AG04450 (cell line): ENCODE data around the gene IRAK2. TPM values are rescaled to one million over a fixed set of nuclear protein-coding genes. Genes with fewer than 3 reads are reported as not detected.
"Not testable (repeated sequence)": the region's sequence is repeated elsewhere in the genome, so short reads cannot be mapped to it uniquely, and the experiment has no call there.

Experiments used
- CTCF ChIA-PET: fragments of 300-600, 350-600 bp; formaldehyde crosslinking; extraction: SDS; loops from one replicate; lab custom pipeline; 2022; ENCODE audit warnings: antibody characterized with exemption, inconsistent platforms; lab: Charles Lee
- POLR2A ChIA-PET: fragments of 350-600 bp; formaldehyde crosslinking; extraction: SDS; loops from one replicate; lab custom pipeline; 2021; ENCODE audit warnings: antibody characterized with exemption, inconsistent platforms; lab: Yijun Ruan, JAX
- DNase-seq: peaks from one replicate; pipeline ENCODE4 v3.0.0-alpha.2; 2011; ENCODE audit warnings: low read depth, low spot score
- H3K27ac ChIP-seq: one replicate; pipeline ENCODE4 v1.5.1; 2012; ENCODE audit warnings: low read depth, low read length, control low read depth
- H3K27me3 ChIP-seq: one replicate; pipeline ENCODE4 v1.6.0; 2012; ENCODE audit warnings: low read length; ENCODE audit not compliant: control insufficient read depth, insufficient read depth
- H3K4me3 ChIP-seq: 2 replicates; pipeline ENCODE4 v1.5.1; 2011; ENCODE audit warnings: mild to moderate bottlenecking, low read depth, low read length, control low read depth
- H3K9me3 ChIP-seq: 2 replicates; pipeline ENCODE4 v1.5.1; 2012; ENCODE audit warnings: low read length; ENCODE audit not compliant: control insufficient read depth, insufficient read depth
- polyA plus RNA-seq: library from polyadenylated mRNA; depleted of rRNA; stranded (reverse); fragments of >200 nt; gene quantifications from 2 replicates; pipeline ENCODE4 v1.2.3, GENCODE V29; 2011
- TF ChIP-seq, protein P1 (sequence below): IDR thresholded peaks from 2 replicates; pipeline ENCODE4 v1.5.1; 2011; ENCODE audit warnings: low read depth, low read length, control low read depth, inconsistent platforms

IRAK2 gene
- polyA plus RNA-seq, 1 experiment, result 7.6 TPM

DNA sequence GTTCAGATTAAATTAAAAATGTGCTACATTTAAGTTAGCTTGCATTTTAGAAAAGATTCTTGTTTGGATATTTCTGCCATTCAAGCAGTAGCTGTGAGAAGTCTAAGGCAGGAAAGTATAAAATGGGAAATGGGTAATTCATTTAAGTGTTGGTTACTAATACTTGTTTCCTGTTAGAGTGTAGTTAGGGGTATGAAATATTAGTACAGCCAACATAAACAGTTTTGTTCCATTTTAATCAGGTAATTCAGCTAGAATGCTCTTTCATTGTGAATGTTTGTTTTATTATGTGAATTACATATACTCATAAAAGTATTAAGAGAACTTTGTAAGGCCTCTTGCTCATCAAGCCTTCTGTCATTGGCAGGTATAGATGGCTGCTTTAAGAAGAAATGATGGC lies 103.4 kb downstream of the IRAK2 start:
- Histone ChIP-seq H3K27me3 (no peaks in the 10 kb centered on the region), H3K4me3 (no peak overlapping the region), H3K27ac (no peak overlapping the region), H3K9me3 (no peaks in the 10 kb centered on the region)
- TF ChIP-seq, protein P1, sequence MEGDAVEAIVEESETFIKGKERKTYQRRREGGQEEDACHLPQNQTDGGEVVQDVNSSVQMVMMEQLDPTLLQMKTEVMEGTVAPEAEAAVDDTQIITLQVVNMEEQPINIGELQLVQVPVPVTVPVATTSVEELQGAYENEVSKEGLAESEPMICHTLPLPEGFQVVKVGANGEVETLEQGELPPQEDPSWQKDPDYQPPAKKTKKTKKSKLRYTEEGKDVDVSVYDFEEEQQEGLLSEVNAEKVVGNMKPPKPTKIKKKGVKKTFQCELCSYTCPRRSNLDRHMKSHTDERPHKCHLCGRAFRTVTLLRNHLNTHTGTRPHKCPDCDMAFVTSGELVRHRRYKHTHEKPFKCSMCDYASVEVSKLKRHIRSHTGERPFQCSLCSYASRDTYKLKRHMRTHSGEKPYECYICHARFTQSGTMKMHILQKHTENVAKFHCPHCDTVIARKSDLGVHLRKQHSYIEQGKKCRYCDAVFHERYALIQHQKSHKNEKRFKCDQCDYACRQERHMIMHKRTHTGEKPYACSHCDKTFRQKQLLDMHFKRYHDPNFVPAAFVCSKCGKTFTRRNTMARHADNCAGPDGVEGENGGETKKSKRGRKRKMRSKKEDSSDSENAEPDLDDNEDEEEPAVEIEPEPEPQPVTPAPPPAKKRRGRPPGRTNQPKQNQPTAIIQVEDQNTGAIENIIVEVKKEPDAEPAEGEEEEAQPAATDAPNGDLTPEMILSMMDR, result no peak
- ChIA-PET POLR2A (no interaction called here), CTCF (interaction anchor here (0.6 kb wide), 1 partner anchor 122 kb away, joined by 3 read pairs; no protein-coding TSS in a partner anchor)
- no peak for DNase-seq

DNA sequence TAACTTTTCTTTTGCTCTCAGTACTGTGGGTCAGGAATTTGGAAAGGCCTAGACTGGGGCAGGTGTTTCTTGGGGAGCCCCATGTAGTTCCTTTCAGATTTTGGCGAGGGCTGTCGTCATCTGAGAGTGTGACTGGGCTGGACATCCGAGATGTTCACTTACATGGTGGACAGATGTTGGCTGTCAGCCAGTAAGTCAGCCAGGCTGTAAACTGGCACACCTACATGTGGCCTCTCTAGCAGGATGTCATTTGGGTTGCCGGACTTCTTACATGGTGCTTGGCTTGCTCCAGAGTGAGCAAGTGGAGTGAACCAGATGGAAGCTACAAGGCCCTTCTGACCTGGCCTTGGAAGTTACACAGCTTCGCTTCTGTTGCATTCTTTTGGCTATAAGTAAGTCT lies 104.2 kb downstream of the IRAK2 start:
- ChIA-PET CTCF (interaction anchor here (0.6 kb wide), 1 partner anchor 123 kb away, joined by 3 read pairs; no protein-coding TSS in a partner anchor), POLR2A (no interaction called here)
- TF ChIP-seq, protein P1, result no peak
- Histone ChIP-seq H3K27ac (no peak overlapping the region), H3K9me3 (no peaks in the 10 kb centered on the region), H3K27me3 (no peaks in the 10 kb centered on the region), H3K4me3 (no peak overlapping the region)
- DNase-seq, result no peak

DNA sequence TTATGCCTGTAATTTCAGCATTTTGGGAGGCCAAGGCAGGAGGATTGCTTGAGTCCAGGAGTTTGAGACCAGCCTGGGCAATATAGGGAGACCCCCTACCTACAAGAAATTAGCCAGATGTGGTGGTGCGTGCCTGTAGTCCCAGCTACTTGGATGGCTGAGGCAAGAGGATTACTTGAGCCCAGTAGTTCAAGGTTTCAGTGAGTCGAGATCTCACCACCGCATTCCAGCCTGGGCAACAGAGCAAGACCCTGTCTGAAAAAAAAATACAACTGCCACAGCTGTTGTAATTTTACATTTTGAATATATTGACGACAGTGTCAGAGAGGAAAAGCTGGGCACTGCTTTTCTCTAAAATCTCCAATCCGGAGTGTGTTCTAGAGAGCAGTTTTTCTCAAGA lies 104.7 kb downstream of the IRAK2 start:
- Histone ChIP-seq H3K4me3 (no peak overlapping the region), H3K27ac (no peak overlapping the region), H3K9me3 (no peaks in the 10 kb centered on the region), H3K27me3 (no peaks in the 10 kb centered on the region)
- ChIA-PET POLR2A (no interaction called here), CTCF (no interaction called here)
- no peak for DNase-seq
- TF ChIP-seq, protein P1, result no peak

DNA sequence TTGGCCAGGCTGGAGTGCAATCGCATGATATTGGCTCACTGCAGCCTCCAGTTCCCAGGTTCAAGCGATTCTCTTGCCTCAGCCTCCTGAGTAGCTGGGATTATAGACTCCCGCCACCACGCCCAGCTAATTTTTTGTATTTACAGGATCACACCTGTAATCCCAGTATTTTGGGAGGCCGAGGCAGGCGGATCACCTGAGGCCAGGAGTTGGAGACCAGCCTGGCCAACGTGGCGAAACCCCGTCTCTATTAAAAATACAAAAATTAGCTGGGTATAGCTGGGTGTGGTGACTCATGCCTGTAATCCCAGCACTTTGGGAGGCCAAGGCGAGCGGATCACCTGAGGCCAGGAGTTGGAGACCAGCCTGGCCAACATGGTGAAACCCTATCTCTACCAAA lies 107.8 kb downstream of the IRAK2 start:
- ChIA-PET CTCF (interaction anchor here (0.6 kb wide), 1 partner anchor 574 kb away, joined by 4 read pairs; no protein-coding TSS in a partner anchor), POLR2A (interaction anchor here (0.7 kb wide), 1 partner anchor 1419 kb away, joined by 4 read pairs; no protein-coding TSS in a partner anchor)
- not testable (repeated sequence) for H3K27ac ChIP-seq, H3K27me3 ChIP-seq, H3K4me3 ChIP-seq, DNase-seq, H3K9me3 ChIP-seq

DNA sequence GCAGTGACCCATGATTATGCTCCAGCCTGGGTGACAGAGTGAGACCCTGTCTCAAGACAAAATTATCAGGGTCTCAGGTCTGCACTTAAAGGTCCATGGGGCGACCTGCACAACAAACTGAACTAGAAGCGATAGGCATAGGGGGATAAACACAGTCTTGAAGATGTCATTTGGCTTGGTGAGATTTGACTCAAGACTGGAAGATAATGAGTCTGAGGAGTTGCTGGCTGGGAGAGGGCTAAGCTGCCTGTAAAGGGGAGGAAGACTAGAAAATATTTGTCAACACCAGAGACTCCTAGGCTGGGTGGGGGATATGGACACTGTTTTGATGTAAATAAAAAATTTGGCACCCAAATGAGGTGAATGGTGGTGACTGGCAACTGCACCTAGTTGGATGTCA lies 108.3 kb downstream of the IRAK2 start:
- ChIA-PET CTCF (interaction anchor here (1.7 kb wide), 1 partner anchor 14 kb away, joined by 7 read pairs; no protein-coding TSS in a partner anchor), POLR2A (no interaction called here)
- H3K27ac ChIP-seq, result no peak overlapping the region
- no peak overlapping the region for H3K4me3 ChIP-seq
- TF ChIP-seq, protein P1, result no peak
- H3K27me3 ChIP-seq, result no peaks in the 10 kb centered on the region
- H3K9me3 ChIP-seq, result no peaks in the 10 kb centered on the region
- DNase-seq, result no peak
